H1 (cell line): ENCODE data around the gene IL1RAPL1. TPM values are rescaled to one million over a fixed set of nuclear protein-coding genes. Genes with fewer than 3 reads are reported as not detected.

Source experiments
- CTCF ChIA-PET: fragments of 300-600 bp; sonication (Branson Sonifier 250); formaldehyde crosslinking; loops from one replicate; lab custom pipeline; 2021; ENCODE audit not compliant: partially characterized antibody; lab: Charles Lee
- POLR2A ChIA-PET: fragments of 300-600 bp; sonication (Branson Sonifier 250); formaldehyde crosslinking; loops from one replicate; lab custom pipeline; 2021; ENCODE audit warnings: inconsistent platforms; ENCODE audit not compliant: partially characterized antibody; lab: Charles Lee
- DNase-seq, 2 experiments: peaks; one replicate each; pipeline versions ENCODE4 v3.0.0 to v3.0.0-alpha.2; 2010 to 2022; ENCODE audit warnings: low spot score in 2 of 2, low read depth in 1 of 2, mixed read lengths in 1 of 2
- FAIRE-seq: peaks from 2 replicates; lab custom pipeline; 2011; peaks lifted over from hg19 to GRCh38; lab: Jason Lieb, UNC
- H2AFZ ChIP-seq: 2 replicates; pipeline ENCODE4 v1.8.1; 2012; ENCODE audit warnings: low read length, inconsistent platforms
- H2AK5ac ChIP-seq: 2 replicates; pipeline ENCODE4 v1.6.1; 2013; ENCODE audit warnings: low read depth, low read length
- H2BK120ac ChIP-seq: replicated peaks from 2 replicates; pipeline ENCODE3; 2013; ENCODE audit warnings: low read depth, low read length, inconsistent platforms
- H2BK12ac ChIP-seq: 2 replicates; pipeline ENCODE4 v1.6.1; 2013; ENCODE audit warnings: low read depth, low read length
- H2BK15ac ChIP-seq: 2 replicates; pipeline ENCODE4 v1.6.1; 2013; ENCODE audit warnings: low read length
- H2BK20ac ChIP-seq: 2 replicates; pipeline ENCODE4 v1.6.1; 2013; ENCODE audit warnings: low read length
- H2BK5ac ChIP-seq: 2 replicates; pipeline ENCODE4 v1.6.1; 2013; ENCODE audit warnings: low read depth, low read length
- H3K14ac ChIP-seq: 2 replicates; pipeline ENCODE4 v1.6.1; 2013; ENCODE audit warnings: inconsistent platforms; ENCODE audit not compliant: insufficient read length
- H3K18ac ChIP-seq: 2 replicates; pipeline ENCODE4 v1.6.1; 2013; ENCODE audit warnings: low read length; ENCODE audit errors: extremely low read depth
- H3K23ac ChIP-seq: 2 replicates; pipeline ENCODE4 v1.6.1; 2013; ENCODE audit warnings: inconsistent platforms; ENCODE audit not compliant: insufficient read length
- H3K23me2 ChIP-seq: 2 replicates; pipeline ENCODE4 v1.6.1; 2013; ENCODE audit warnings: low read depth, low read length
- H3K27ac ChIP-seq: 2 replicates; pipeline ENCODE4 v1.6.1; 2011; ENCODE audit warnings: low read depth, low read length, inconsistent platforms
- H3K27me3 ChIP-seq, 4 experiments: replicated peaks in 1 of 4; 1 replicate in 1 of 4; 2 replicates in 3 of 4; pipeline versions ENCODE4 v1.6.1 to v1.8.1; 2011 to 2013; ENCODE audit warnings: low read length in 3 of 4, mild to moderate bottlenecking in 3 of 4, inconsistent platforms in 2 of 4, mixed read lengths in 2 of 4, moderate library complexity in 1 of 4; ENCODE audit not compliant: control insufficient read depth in 3 of 4, insufficient read depth in 3 of 4; ENCODE audit errors: extremely low read depth in 1 of 4
- H3K36me3 ChIP-seq, 4 experiments: 2 replicates each; pipeline versions ENCODE4 v1.6.1 to v1.8.1; 2011 to 2013; ENCODE audit warnings: mild to moderate bottlenecking in 4 of 4, low read length in 3 of 4, moderate library complexity in 2 of 4, control low read depth in 1 of 4, inconsistent platforms in 1 of 4; ENCODE audit not compliant: insufficient read depth in 4 of 4, control insufficient read depth in 2 of 4
- H3K4ac ChIP-seq: replicated peaks from 2 replicates; pipeline ENCODE3; 2013; ENCODE audit warnings: low read length, low read depth, mixed read lengths, inconsistent platforms; ENCODE audit not compliant: insufficient read length
- H3K4me1 ChIP-seq, 4 experiments: replicated peaks in 1 of 4; 1 replicate in 1 of 4; 2 replicates in 3 of 4; pipeline versions ENCODE4 v1.6.1 to v1.8.1; 2011 to 2013; ENCODE audit warnings: low read length in 3 of 4, inconsistent platforms in 2 of 4, mixed read lengths in 1 of 4; ENCODE audit not compliant: insufficient read depth in 4 of 4, control insufficient read depth in 3 of 4
- H3K4me2 ChIP-seq, 2 experiments: 2 replicates each; pipeline versions ENCODE4 v1.6.1 to v1.8.1; 2011 to 2013; ENCODE audit warnings: low read depth in 2 of 2, low read length in 2 of 2, control low read depth in 1 of 2, inconsistent platforms in 1 of 2, mild to moderate bottlenecking in 1 of 2; ENCODE audit not compliant: insufficient read depth in 1 of 2
- H3K4me3 ChIP-seq, 4 experiments: fragments of 200-600, 300-600 bp in 1 of 4; sonication (generic), shearing (Covaris generic), sonication (Bioruptor Twin) in 1 of 4; 2 replicates each; pipeline versions ENCODE4 v1.5.1 to v1.8.1; 2011 to 2016; ENCODE audit warnings: low read length in 4 of 4, low read depth in 3 of 4, control low read depth in 2 of 4, inconsistent platforms in 2 of 4, mild to moderate bottlenecking in 2 of 4, mixed read lengths in 1 of 4, moderate library complexity in 1 of 4; ENCODE audit not compliant: insufficient read depth in 2 of 4; ENCODE audit errors: extremely low read depth in 1 of 4
- H3K56ac ChIP-seq: replicated peaks from 2 replicates; pipeline ENCODE3; 2013; ENCODE audit warnings: low read depth, mild to moderate bottlenecking, mixed read lengths, low read length, inconsistent platforms; ENCODE audit not compliant: insufficient read length
- H3K79me1 ChIP-seq: 2 replicates; pipeline ENCODE4 v1.6.1; 2013; ENCODE audit warnings: low read depth, low read length, control low read depth
- H3K79me2 ChIP-seq, 2 experiments: 2 replicates each; pipeline versions ENCODE4 v1.6.1 to v1.8.1; 2012 to 2013; ENCODE audit warnings: low read length in 2 of 2, mild to moderate bottlenecking in 2 of 2, inconsistent platforms in 1 of 2; ENCODE audit not compliant: insufficient read depth in 2 of 2, control insufficient read depth in 1 of 2
- H3K9ac ChIP-seq, 4 experiments: replicated peaks in 1 of 4; 1 replicate in 1 of 4; 2 replicates in 3 of 4; pipeline versions ENCODE4 v1.6.1 to v1.8.1; 2011 to 2013; ENCODE audit warnings: low read depth in 3 of 4, low read length in 3 of 4, control low read depth in 2 of 4, mild to moderate bottlenecking in 2 of 4, moderate library complexity in 2 of 4, inconsistent platforms in 1 of 4; ENCODE audit errors: extremely low read depth in 1 of 4
- H3K9me3 ChIP-seq, 2 experiments: 2 replicates each; pipeline versions ENCODE4 v1.6.1 to v1.8.1; 2012 to 2013; ENCODE audit warnings: mild to moderate bottlenecking in 2 of 2, moderate library complexity in 2 of 2, control low read depth in 1 of 2, inconsistent platforms in 1 of 2, low read depth in 1 of 2, low read length in 1 of 2, mixed read lengths in 1 of 2; ENCODE audit not compliant: insufficient read depth in 2 of 2
- H4K20me1 ChIP-seq, 2 experiments: replicated peaks in 1 of 2; 2 replicates each; pipeline versions ENCODE3 to v1.8.1; 2011 to 2013; ENCODE audit warnings: inconsistent platforms in 2 of 2, low read length in 2 of 2, mild to moderate bottlenecking in 1 of 2; ENCODE audit not compliant: insufficient read depth in 2 of 2, control insufficient read depth in 1 of 2
- H4K5ac ChIP-seq: 2 replicates; pipeline ENCODE4 v1.6.1; 2013; ENCODE audit warnings: low read length, low read depth, mixed read lengths, inconsistent platforms; ENCODE audit not compliant: insufficient read length
- H4K8ac ChIP-seq: 2 replicates; pipeline ENCODE4 v1.8.0; 2013; ENCODE audit warnings: mild to moderate bottlenecking, moderate library complexity, low read length, inconsistent platforms; ENCODE audit not compliant: insufficient read depth; ENCODE audit errors: extremely low read depth
- H4K91ac ChIP-seq: replicated peaks from 2 replicates; pipeline ENCODE3; 2013; ENCODE audit warnings: low read length, mixed read lengths, inconsistent platforms; ENCODE audit not compliant: insufficient read length
- WGBS, 2 experiments: shearing (Covaris generic) in 1 of 2; methylation state at CpG; one replicate each; pipeline versions ENCODE4 v1.1.6 to v1.1.7; 2013 to 2015; ENCODE audit warnings: low lambda C conversion rate in 2 of 2, mixed read lengths in 2 of 2, inconsistent platforms in 1 of 2, low coverage in 1 of 2, missing lambda C conversion rate in 1 of 2; ENCODE audit not compliant: insufficient replicate concordance in 2 of 2, insufficient coverage in 1 of 2, insufficient read length in 1 of 2; ENCODE audit errors: extremely low coverage in 1 of 2, missing lambda C conversion rate in 1 of 2; 5-methylcytosine and 5-hydroxymethylcytosine counted together
- polyA plus RNA-seq, 7 experiments: library from polyadenylated mRNA; depleted of rRNA in 3 of 7; stranded (reverse) in 5 of 7; unstranded in 2 of 7; fragments of >200 nt in 5 of 7; fragments of 200-250 nt in 2 of 7; gene quantifications; 1 replicate in 5 of 7; 2 replicates in 1 of 7; 4 replicates in 1 of 7; pipeline versions ENCODE4 v1.2.1 to v1.2.3, GENCODE V29; 2011 to 2013; ENCODE audit warnings: missing spikeins in 2 of 7, mixed read lengths in 2 of 7
- total RNA-seq: library from RNA; stranded (reverse); fragmentation: NEBNext Ultra II Directional; extraction: Animal tissue kit (Norgen Biotek cat#: 25700); gene quantifications from 2 replicates; pipeline ENCODE4 v1.2.1, GENCODE V29; 2021
- TF ChIP-seq, protein P1 (sequence below): fragments of 300-600 bp; sonication (generic); IDR thresholded peaks from 2 replicates; pipeline ENCODE4 v1.7.1; 2012; ENCODE audit warnings: low read length, moderate library complexity, mild to moderate bottlenecking, inconsistent platforms; ENCODE audit not compliant: insufficient replicate concordance

IL1RAPL1 gene
- total and polyA plus RNA-seq, 2 of the 8 experiments (the other 6 are each of a cell fraction or from before 2014, with no cell fraction given), result 0.11 to 0.35 TPM

DNA sequence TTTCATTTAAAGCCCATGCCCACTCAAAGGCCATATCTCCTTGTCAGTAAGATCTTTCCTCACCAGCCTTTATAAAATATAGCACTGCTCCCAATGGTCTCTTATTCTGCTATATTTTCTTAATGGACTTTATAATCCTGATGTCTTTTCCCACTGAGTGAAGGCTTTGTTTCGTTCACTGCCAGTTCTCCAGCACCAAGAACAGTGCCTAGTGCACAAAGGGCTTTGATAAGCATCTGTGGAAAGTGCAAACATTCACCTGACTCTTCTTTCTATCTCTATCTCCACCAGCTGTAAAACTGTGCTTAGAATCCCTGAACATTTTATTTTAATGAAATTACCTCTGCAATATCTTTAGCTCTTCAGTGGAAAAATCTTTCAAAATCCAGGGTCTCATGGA, 1054.2 kb downstream of the IL1RAPL1 start:
- ChIA-PET CTCF (no interaction called here), POLR2A (no interaction called here)
- H4K8ac ChIP-seq, result no peak overlapping the region
- no peak overlapping the region for H3K23ac ChIP-seq
- no peak overlapping the region for H2BK15ac ChIP-seq
- no peak overlapping the region for H3K56ac ChIP-seq
- H3K4ac ChIP-seq, result no peak overlapping the region
- H3K4me1 ChIP-seq, result no peaks in the 10 kb centered on the region
- no peak overlapping the region for H3K9ac ChIP-seq
- WGBS, 2 experiments, result 100% methylated on average over 1 of the region's 1 CpG; no CpG with 5 or more reads in 1 of the 2 experiments
- DNase-seq (no peak), FAIRE-seq (no peak)
- no peaks in the 10 kb centered on the region for H4K20me1 ChIP-seq
- no peak overlapping the region for H3K4me2 ChIP-seq
- no peak overlapping the region for H2BK5ac ChIP-seq
- no peak overlapping the region for H3K14ac ChIP-seq
- no peaks in the 10 kb centered on the region for H3K9me3 ChIP-seq
- H3K27me3 ChIP-seq, result no peaks in the 10 kb centered on the region
- H2BK20ac ChIP-seq, result no peak overlapping the region
- H2BK12ac ChIP-seq, result no peak overlapping the region
- H2BK120ac ChIP-seq, result no peak overlapping the region
- no peak overlapping the region for H3K4me3 ChIP-seq
- no peaks in the 10 kb centered on the region for H3K36me3 ChIP-seq
- no peak overlapping the region for H2AFZ ChIP-seq
- no peak overlapping the region for H4K5ac ChIP-seq
- H2AK5ac ChIP-seq, result no peak overlapping the region
- H3K18ac ChIP-seq, result no peak overlapping the region
- no peak overlapping the region for H3K27ac ChIP-seq
- no peaks in the 10 kb centered on the region for H3K23me2 ChIP-seq
- H3K79me1 ChIP-seq, result no peaks in the 10 kb centered on the region
- no peak overlapping the region for H4K91ac ChIP-seq
- H3K79me2 ChIP-seq, result no peaks in the 10 kb centered on the region
- TF ChIP-seq, protein P1, sequence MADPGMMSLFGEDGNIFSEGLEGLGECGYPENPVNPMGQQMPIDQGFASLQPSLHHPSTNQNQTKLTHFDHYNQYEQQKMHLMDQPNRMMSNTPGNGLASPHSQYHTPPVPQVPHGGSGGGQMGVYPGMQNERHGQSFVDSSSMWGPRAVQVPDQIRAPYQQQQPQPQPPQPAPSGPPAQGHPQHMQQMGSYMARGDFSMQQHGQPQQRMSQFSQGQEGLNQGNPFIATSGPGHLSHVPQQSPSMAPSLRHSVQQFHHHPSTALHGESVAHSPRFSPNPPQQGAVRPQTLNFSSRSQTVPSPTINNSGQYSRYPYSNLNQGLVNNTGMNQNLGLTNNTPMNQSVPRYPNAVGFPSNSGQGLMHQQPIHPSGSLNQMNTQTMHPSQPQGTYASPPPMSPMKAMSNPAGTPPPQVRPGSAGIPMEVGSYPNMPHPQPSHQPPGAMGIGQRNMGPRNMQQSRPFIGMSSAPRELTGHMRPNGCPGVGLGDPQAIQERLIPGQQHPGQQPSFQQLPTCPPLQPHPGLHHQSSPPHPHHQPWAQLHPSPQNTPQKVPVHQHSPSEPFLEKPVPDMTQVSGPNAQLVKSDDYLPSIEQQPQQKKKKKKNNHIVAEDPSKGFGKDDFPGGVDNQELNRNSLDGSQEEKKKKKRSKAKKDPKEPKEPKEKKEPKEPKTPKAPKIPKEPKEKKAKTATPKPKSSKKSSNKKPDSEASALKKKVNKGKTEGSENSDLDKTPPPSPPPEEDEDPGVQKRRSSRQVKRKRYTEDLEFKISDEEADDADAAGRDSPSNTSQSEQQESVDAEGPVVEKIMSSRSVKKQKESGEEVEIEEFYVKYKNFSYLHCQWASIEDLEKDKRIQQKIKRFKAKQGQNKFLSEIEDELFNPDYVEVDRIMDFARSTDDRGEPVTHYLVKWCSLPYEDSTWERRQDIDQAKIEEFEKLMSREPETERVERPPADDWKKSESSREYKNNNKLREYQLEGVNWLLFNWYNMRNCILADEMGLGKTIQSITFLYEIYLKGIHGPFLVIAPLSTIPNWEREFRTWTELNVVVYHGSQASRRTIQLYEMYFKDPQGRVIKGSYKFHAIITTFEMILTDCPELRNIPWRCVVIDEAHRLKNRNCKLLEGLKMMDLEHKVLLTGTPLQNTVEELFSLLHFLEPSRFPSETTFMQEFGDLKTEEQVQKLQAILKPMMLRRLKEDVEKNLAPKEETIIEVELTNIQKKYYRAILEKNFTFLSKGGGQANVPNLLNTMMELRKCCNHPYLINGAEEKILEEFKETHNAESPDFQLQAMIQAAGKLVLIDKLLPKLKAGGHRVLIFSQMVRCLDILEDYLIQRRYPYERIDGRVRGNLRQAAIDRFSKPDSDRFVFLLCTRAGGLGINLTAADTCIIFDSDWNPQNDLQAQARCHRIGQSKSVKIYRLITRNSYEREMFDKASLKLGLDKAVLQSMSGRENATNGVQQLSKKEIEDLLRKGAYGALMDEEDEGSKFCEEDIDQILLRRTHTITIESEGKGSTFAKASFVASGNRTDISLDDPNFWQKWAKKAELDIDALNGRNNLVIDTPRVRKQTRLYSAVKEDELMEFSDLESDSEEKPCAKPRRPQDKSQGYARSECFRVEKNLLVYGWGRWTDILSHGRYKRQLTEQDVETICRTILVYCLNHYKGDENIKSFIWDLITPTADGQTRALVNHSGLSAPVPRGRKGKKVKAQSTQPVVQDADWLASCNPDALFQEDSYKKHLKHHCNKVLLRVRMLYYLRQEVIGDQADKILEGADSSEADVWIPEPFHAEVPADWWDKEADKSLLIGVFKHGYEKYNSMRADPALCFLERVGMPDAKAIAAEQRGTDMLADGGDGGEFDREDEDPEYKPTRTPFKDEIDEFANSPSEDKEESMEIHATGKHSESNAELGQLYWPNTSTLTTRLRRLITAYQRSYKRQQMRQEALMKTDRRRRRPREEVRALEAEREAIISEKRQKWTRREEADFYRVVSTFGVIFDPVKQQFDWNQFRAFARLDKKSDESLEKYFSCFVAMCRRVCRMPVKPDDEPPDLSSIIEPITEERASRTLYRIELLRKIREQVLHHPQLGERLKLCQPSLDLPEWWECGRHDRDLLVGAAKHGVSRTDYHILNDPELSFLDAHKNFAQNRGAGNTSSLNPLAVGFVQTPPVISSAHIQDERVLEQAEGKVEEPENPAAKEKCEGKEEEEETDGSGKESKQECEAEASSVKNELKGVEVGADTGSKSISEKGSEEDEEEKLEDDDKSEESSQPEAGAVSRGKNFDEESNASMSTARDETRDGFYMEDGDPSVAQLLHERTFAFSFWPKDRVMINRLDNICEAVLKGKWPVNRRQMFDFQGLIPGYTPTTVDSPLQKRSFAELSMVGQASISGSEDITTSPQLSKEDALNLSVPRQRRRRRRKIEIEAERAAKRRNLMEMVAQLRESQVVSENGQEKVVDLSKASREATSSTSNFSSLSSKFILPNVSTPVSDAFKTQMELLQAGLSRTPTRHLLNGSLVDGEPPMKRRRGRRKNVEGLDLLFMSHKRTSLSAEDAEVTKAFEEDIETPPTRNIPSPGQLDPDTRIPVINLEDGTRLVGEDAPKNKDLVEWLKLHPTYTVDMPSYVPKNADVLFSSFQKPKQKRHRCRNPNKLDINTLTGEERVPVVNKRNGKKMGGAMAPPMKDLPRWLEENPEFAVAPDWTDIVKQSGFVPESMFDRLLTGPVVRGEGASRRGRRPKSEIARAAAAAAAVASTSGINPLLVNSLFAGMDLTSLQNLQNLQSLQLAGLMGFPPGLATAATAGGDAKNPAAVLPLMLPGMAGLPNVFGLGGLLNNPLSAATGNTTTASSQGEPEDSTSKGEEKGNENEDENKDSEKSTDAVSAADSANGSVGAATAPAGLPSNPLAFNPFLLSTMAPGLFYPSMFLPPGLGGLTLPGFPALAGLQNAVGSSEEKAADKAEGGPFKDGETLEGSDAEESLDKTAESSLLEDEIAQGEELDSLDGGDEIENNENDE, result no peak
